Measurements from ENCODE around the gene PEAK3. TPM values are rescaled to one million over a fixed set of nuclear protein-coding genes. Genes with fewer than 3 reads are reported as not detected.

The PEAK3 gene
- polyA plus RNA-seq, 3 donors: 2.4 to 6.3 (median 2.9) TPM

DNA sequence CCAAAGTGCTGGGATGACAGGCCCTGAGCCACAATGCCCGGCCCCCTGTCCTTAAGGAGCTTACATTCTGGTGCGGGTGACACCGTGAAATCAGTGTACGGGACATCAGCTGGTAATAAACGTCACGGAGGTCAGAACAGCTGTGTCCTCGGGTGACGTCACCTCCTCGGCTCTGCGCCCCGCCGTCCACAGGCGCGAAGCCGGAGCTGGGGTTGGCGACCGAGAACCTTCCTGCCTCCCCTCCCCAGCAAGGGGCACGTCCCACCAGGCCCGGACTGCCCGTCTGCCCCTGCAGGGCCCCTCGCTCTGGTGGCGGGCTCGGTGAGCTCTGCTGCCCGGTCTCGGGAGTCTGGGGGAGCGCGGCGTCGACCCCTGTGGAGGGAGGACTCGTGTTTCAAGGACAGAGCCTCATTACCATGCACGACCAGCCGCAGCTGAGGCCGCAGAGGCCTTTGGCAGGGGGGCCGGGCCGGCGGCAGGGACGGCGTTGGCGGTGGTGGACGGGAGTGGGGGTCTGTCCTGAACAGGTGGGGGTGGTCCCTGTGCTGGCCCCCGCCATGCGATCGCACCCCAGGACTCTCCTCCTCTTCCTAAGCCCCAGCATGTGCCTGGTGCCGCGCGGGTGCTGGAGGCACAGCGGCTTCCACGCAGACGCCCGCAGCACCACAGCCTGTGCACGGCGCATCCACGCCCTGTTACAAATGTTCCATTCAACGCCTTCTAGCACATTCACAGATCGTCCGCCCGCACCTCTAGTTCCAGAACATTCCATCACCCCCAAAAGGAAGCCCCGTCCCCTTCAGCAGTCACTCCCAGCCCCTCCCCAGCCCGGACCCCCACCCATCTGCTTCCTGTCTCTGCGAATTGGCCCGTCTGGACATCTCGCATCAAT, 20.6 kb upstream of the PEAK3 start:
- 3% methylated on average over 51 of the region's 62 CpGs for WGBS (ENCODE audit: insufficient coverage)
- Histone ChIP-seq H3K27ac (ENCODE audit: low read depth in 1 of 2, low read length in 2 of 2) (no peak overlapping the region), H3K27me3 (ENCODE audit: control insufficient read depth in 2 of 2, insufficient read depth in 2 of 2, low read length in 2 of 2) (peaks cover 37 to 72% of the 10 kb centered on the region in 2 donors), H3K4me1 (ENCODE audit: control insufficient read depth in 1 of 2, insufficient read depth in 2 of 2, low read length in 2 of 2) (peaks cover 22 to 42% of the 10 kb centered on the region in 2 donors), H2AFZ (ENCODE audit: insufficient read depth, low read depth, low read length, poor library complexity, severe bottlenecking) (no peak overlapping the region), H3K4me2 (replicated peaks; ENCODE audit: extremely low read depth, low read length, poor library complexity, severe bottlenecking) (peak overlapping the region; percentile 30), H3K9ac (ENCODE audit: insufficient read depth, low read length, poor library complexity, severe bottlenecking) (no peak overlapping the region), H4K20me1 (ENCODE audit: insufficient read depth, low read length) (peaks cover 26% of the 10 kb centered on the region), H3K36me3 (replicated peaks in 1 of 2; ENCODE audit: control insufficient read depth in 1 of 2, insufficient read depth in 2 of 2, low read length in 2 of 2) (no peaks in the 10 kb centered on the region), H3K9me3 (replicated peaks in 1 of 2; ENCODE audit: control insufficient read depth in 1 of 2, insufficient read depth in 1 of 2, low read length in 2 of 2) (peaks cover 0 to 7% of the 10 kb centered on the region in 2 donors), H3K4me3 (replicated peaks in 1 of 3; ENCODE audit: low read depth in 2 of 3, low read length in 3 of 3) (peak overlapping the region in 1 of 3 experiments; percentile 4), H3K79me2 (ENCODE audit: insufficient read depth, low read length) (no peaks in the 10 kb centered on the region)
- H3K9me3 Mint-ChIP-seq: peaks cover 0 to 36% (median 14%) of the 10 kb centered on the region in 7 donors
- peak overlapping the region in 5 of 7 donors; percentile 12 to 75 (median 42) for H3K27ac Mint-ChIP-seq
- peaks cover 64 to 80% (median 76%) of the 10 kb centered on the region in 3 donors for H3K27me3 Mint-ChIP-seq (ENCODE audit: low read depth in 3 of 3)
- intact Hi-C loops (cut with micrococcal nuclease): no loop called here
- peaks cover 9 to 20% of the 10 kb centered on the region in 2 donors for H3K36me3 Mint-ChIP-seq
- peak; percentile 71 to 83 (median 80) for DNase-seq
- TF ChIP-seq, protein P1, sequence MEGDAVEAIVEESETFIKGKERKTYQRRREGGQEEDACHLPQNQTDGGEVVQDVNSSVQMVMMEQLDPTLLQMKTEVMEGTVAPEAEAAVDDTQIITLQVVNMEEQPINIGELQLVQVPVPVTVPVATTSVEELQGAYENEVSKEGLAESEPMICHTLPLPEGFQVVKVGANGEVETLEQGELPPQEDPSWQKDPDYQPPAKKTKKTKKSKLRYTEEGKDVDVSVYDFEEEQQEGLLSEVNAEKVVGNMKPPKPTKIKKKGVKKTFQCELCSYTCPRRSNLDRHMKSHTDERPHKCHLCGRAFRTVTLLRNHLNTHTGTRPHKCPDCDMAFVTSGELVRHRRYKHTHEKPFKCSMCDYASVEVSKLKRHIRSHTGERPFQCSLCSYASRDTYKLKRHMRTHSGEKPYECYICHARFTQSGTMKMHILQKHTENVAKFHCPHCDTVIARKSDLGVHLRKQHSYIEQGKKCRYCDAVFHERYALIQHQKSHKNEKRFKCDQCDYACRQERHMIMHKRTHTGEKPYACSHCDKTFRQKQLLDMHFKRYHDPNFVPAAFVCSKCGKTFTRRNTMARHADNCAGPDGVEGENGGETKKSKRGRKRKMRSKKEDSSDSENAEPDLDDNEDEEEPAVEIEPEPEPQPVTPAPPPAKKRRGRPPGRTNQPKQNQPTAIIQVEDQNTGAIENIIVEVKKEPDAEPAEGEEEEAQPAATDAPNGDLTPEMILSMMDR (IDR thresholded peaks at IDR 0.05): no peak
- peak overlapping the region; percentile 37 to 84 for H3K4me3 Mint-ChIP-seq
- H3K4me1 Mint-ChIP-seq: peaks cover 40% of the 10 kb centered on the region

DNA sequence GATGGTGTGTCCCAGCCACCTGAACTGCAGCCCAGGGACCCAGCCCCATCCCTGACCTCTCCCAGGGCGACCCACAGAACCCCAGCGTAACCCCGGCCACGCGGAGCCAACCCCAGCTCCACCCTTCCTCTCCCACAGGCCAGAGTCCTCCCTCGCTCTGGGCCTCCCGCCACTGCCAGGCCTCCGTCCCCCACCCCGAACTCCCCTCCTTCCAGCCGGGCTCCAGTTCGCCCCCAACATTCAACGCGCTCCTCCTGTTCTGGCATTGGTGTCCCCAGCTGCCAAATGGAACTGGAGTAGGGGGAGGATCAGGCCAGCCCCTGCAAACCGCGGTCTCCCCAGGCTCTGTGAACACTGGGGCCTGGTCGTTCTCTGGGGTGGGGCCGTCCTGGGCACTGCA, 18.6 kb upstream of the PEAK3 start:
- no peak for DNase-seq
- Histone ChIP-seq H3K36me3 (replicated peaks in 1 of 2; ENCODE audit: control insufficient read depth in 1 of 2, insufficient read depth in 2 of 2, low read length in 2 of 2) (peaks cover 6 to 7% of the 10 kb centered on the region in 2 donors), H3K9ac (ENCODE audit: insufficient read depth, low read length, poor library complexity, severe bottlenecking) (peak overlapping the region; percentile 21), H3K4me3 (replicated peaks in 1 of 3; ENCODE audit: low read depth in 2 of 3, low read length in 3 of 3) (no peak overlapping the region), H3K27ac (ENCODE audit: low read depth in 1 of 2, low read length in 2 of 2) (no peak overlapping the region), H2AFZ (ENCODE audit: insufficient read depth, low read depth, low read length, poor library complexity, severe bottlenecking) (no peak overlapping the region), H3K79me2 (ENCODE audit: insufficient read depth, low read length) (no peaks in the 10 kb centered on the region), H3K9me3 (replicated peaks in 1 of 2; ENCODE audit: control insufficient read depth in 1 of 2, insufficient read depth in 1 of 2, low read length in 2 of 2) (no peaks in the 10 kb centered on the region), H3K27me3 (ENCODE audit: control insufficient read depth in 2 of 2, insufficient read depth in 2 of 2, low read length in 2 of 2) (peaks cover 19 to 52% of the 10 kb centered on the region in 2 donors), H4K20me1 (ENCODE audit: insufficient read depth, low read length) (peaks cover 41% of the 10 kb centered on the region), H3K4me1 (ENCODE audit: control insufficient read depth in 1 of 2, insufficient read depth in 2 of 2, low read length in 2 of 2) (peaks cover 22 to 41% of the 10 kb centered on the region in 2 donors), H3K4me2 (replicated peaks; ENCODE audit: extremely low read depth, low read length, poor library complexity, severe bottlenecking) (no peak overlapping the region)
- WGBS (ENCODE audit: insufficient coverage): 37% methylated on average over 11 of the region's 17 CpGs
- TF ChIP-seq, protein P1 (IDR thresholded peaks at IDR 0.05): no peak
- Mint-ChIP-seq H3K27me3 (ENCODE audit: low read depth in 3 of 3) (peaks cover 44 to 60% (median 55%) of the 10 kb centered on the region in 3 donors), H3K36me3 (peaks cover 17 to 22% of the 10 kb centered on the region in 2 donors), H3K27ac (peak overlapping the region in 1 of 7 donors; percentile 21), H3K9me3 (peaks cover 0 to 25% (median 8%) of the 10 kb centered on the region in 7 donors), H3K4me1 (peaks cover 40% of the 10 kb centered on the region), H3K4me3 (peak overlapping the region; percentile 20 to 79)
- intact Hi-C loops (cut with micrococcal nuclease): no loop called here
